Epithelial cell of esophagus (primary cell): ENCODE measurements around the gene ZNF830.
"Not testable (repeated sequence)": the region's sequence is repeated elsewhere in the genome, so short reads cannot be mapped to it uniquely, and the experiment has no call there.

Experiments
- DNase-seq: peaks from one replicate; pipeline ENCODE4 v3.0.0; 2010; ENCODE audit warnings: low read depth
- H3K4me3 ChIP-seq: 2 replicates; pipeline ENCODE4 v1.5.1; 2011; ENCODE audit warnings: mild to moderate bottlenecking, low read length, control low read depth
- TF ChIP-seq, protein P1 (sequence below): IDR thresholded peaks from 2 replicates; pipeline ENCODE4 v1.5.1; 2011; ENCODE audit warnings: low read depth, mild to moderate bottlenecking, low read length, control low read depth, inconsistent platforms; ENCODE audit not compliant: insufficient read depth; ENCODE audit errors: missing control alignments

Gene ZNF830

DNA sequence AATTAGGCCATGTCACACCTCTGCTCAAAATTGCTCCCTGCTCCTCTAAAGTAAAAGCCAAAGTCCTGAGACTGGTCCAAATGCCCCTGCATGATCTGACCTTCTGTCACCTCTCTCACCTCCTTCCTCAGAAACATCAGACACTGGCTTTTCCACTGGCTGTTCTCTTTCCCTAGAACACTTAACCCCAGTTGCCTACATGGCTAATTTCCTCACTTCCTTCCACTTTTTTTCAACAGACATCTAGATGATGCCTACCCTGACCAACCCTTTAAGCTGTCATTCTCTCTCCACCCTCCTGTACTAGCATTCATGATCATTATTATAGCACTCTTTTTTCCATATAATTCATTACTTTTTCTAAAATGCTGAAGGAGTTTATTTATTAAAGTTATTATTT is 31.1 kb upstream of the ZNF830 start:
- TF ChIP-seq, protein P1, sequence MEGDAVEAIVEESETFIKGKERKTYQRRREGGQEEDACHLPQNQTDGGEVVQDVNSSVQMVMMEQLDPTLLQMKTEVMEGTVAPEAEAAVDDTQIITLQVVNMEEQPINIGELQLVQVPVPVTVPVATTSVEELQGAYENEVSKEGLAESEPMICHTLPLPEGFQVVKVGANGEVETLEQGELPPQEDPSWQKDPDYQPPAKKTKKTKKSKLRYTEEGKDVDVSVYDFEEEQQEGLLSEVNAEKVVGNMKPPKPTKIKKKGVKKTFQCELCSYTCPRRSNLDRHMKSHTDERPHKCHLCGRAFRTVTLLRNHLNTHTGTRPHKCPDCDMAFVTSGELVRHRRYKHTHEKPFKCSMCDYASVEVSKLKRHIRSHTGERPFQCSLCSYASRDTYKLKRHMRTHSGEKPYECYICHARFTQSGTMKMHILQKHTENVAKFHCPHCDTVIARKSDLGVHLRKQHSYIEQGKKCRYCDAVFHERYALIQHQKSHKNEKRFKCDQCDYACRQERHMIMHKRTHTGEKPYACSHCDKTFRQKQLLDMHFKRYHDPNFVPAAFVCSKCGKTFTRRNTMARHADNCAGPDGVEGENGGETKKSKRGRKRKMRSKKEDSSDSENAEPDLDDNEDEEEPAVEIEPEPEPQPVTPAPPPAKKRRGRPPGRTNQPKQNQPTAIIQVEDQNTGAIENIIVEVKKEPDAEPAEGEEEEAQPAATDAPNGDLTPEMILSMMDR = no peak
- H3K4me3 ChIP-seq = no peak overlapping the region
- no peak for DNase-seq

- H3K4me3 ChIP-seq, DNase-seq: not testable (repeated sequence)
Observed at GRCh38 chr17:34950780-34951179, 10.6 kb upstream of the ZNF830 start.

GRCh38 chr17:34958438-34958837 is 2.9 kb upstream of the ZNF830 start:
- DNase-seq = no peak
- TF ChIP-seq, protein P1 = no peak
- H3K4me3 ChIP-seq = no peak overlapping the region

GRCh38 chr17:34974179-34974578 is 12.8 kb downstream of the ZNF830 start:
- no peak overlapping the region for H3K4me3 ChIP-seq
- TF ChIP-seq, protein P1 = no peak
- no peak for DNase-seq

DNA sequence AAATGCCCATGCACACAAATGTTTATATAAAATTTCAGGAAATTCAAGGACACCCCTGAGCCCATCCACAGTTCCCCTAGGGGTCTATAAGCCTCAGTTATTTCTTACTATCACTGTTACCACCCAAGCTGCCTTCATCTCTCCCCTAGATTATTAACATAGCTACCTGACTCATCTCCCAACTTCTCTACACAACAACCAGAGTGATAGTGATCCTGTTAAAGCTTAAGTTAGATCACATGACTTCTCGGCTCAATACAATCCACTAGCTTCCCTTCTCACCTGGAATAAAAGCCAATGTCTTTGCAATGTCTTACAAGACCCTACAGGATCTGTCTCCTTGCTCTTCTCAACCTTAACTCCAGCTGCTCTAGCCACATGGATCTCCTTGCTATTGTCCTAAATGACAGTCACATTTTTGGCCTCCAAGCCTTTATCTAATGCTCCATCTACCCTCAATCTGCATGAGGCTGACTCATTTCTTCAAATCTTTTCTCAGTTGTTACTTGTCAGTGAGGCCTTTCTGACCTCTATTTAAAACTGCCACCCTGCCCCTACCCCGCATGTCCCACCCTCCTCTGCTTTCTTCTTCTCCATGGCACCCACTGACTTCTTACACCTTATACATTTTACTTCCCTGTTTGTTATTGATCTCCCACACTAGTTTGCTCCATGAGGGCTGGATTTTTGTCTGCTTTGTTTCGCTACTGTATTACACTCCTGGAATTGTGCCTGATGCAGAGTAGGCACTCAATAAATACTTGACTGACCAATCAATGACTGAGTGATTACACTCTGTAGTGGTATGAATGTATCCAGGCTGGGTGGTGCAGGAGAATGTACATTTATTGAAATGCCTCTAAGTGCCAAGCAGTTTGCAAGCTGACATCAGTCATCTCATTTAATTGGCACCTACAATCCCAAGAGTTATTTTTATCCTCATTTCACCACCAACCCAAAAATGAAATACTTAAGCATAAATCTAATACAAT is 13.8 kb downstream of the ZNF830 start:
- no peak for DNase-seq
- no peak overlapping the region for H3K4me3 ChIP-seq
- TF ChIP-seq, protein P1 = no peak

DNA sequence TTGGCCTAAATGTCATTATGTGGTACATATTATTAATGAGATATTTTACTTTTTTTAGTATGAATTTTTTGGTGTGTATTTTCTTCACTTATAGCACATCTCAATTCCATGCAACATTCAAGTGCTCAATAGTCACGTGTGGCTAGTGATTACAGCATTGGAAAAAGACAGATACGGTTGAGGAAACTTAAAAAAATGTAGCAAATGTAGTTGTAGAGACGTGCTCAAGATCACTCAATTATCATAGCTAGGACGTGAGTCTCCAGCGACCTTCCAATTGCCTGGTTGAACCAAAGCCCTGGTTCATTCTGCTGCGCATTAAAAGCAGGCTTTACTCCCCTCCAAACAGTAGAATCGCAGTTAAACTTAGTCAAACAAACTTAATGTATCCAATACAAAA is 17.8 kb downstream of the ZNF830 start:
- TF ChIP-seq, protein P1 = no peak
- H3K4me3 ChIP-seq = no peak overlapping the region
- DNase-seq = no peak

- TF ChIP-seq, protein P1 = no peak
- no peak for DNase-seq
- peak overlapping the region; percentile 67 for H3K4me3 ChIP-seq
Observed at GRCh38 chr17:34979650-34980352, 18.5 kb downstream of the ZNF830 start.
